Sigmoid colon (tissue), 4 donors: ENCODE data around the gene RHEX.

Source experiments
- CTCF ChIP-seq, 4 experiments: fragments of 450-650 bp in 3 of 4; fragments of 200-600 bp in 1 of 4; IDR thresholded peaks; one replicate each; pipeline ENCODE4 v1.5.1; 2016 to 2019; ENCODE audit warnings: antibody characterized with exemption in 4 of 4, mild to moderate bottlenecking in 3 of 4, moderate library complexity in 2 of 4
- POLR2AphosphoS5 ChIP-seq, 4 donors: sonication (generic); formaldehyde crosslinking; IDR thresholded peaks; one replicate each; pipeline ENCODE4 v1.6.1; 2017; ENCODE audit warnings: antibody characterized with exemption in 4 of 4

- TF ChIP-seq CTCF (IDR thresholded peaks at IDR 0.05) (no peak), POLR2AphosphoS5 (IDR thresholded peaks at IDR 0.05) (no peak)
These were observed 91.6 kb downstream of the RHEX start for GRCh38 chr1:206144605-206145004.
